IMR-90 (cell line): ENCODE measurements around the gene RAB19. TPM values are rescaled to one million over a fixed set of nuclear protein-coding genes. Genes with fewer than 3 reads are reported as not detected.

Experiments used
- ATAC-seq: fragments of 200-7000 bp; cut with Tn5 transposase; 2 replicates; pipeline ENCODE4 v1.9.1; 2020; ENCODE audit warnings: low read depth, mild to moderate bottlenecking, moderate library complexity
- BruUV-seq: library from RNA; stranded (reverse); fragments of 400-500 nt; replicated peaks from 2 replicates; lab custom pipeline; 2021; lab: Mats Ljungman, UMichigan
- CTCF ChIA-PET: fragments of 300-600 bp; formaldehyde crosslinking; extraction: SDS; loops from one replicate; lab custom pipeline; 2021; ENCODE audit warnings: antibody characterized with exemption; lab: Yijun Ruan, JAX
- POLR2A ChIA-PET: fragments of 300-600 bp; sonication (Branson Sonifier 250); formaldehyde crosslinking; loops from one replicate; lab custom pipeline; 2022; ENCODE audit warnings: antibody characterized with exemption; ENCODE audit not compliant: unreplicated experiment; lab: Charles Lee
- DNase-seq: peaks from one replicate; pipeline ENCODE4 v3.0.0; 2013
- H2AFZ ChIP-seq: replicated peaks from 2 replicates; pipeline ENCODE3; 2013; ENCODE audit warnings: low read length, mild to moderate bottlenecking; ENCODE audit not compliant: poor library complexity
- H2AK5ac ChIP-seq: 2 replicates; pipeline ENCODE4 v1.6.1; 2013; ENCODE audit warnings: low read depth, low read length, inconsistent platforms
- H2AK9ac ChIP-seq: replicated peaks from 2 replicates; pipeline ENCODE3; 2013; ENCODE audit warnings: mild to moderate bottlenecking, low read depth, low read length, moderate library complexity; ENCODE audit not compliant: poor library complexity
- H2BK120ac ChIP-seq: 2 replicates; pipeline ENCODE4 v1.6.1; 2013; ENCODE audit warnings: low read depth, low read length, inconsistent platforms
- H2BK15ac ChIP-seq: 3 replicates; pipeline ENCODE4 v1.6.1; 2013; ENCODE audit warnings: low read depth, low read length, inconsistent platforms
- H2BK20ac ChIP-seq: 2 replicates; pipeline ENCODE4 v1.6.1; 2013; ENCODE audit warnings: low read depth, mild to moderate bottlenecking, inconsistent platforms, low read length, moderate library complexity
- H2BK5ac ChIP-seq: 2 replicates; pipeline ENCODE4 v1.6.1; 2013; ENCODE audit warnings: mild to moderate bottlenecking, low read depth, low read length, inconsistent platforms; ENCODE audit not compliant: poor library complexity, severe bottlenecking
- H3K14ac ChIP-seq: replicated peaks from 2 replicates; pipeline ENCODE4 v1.6.1; 2013; ENCODE audit warnings: low read depth, low read length, inconsistent platforms
- H3K18ac ChIP-seq: 2 replicates; pipeline ENCODE4 v1.6.1; 2013; ENCODE audit warnings: low read depth, low read length, control low read depth
- H3K23ac ChIP-seq: 2 replicates; pipeline ENCODE4 v1.6.1; 2013; ENCODE audit warnings: low read depth, low read length, inconsistent platforms
- H3K27ac ChIP-seq: 2 replicates; pipeline ENCODE4 v1.5.1; 2013; ENCODE audit warnings: mild to moderate bottlenecking, control low read depth, low read length; ENCODE audit not compliant: insufficient read depth
- H3K27me3 ChIP-seq: 2 replicates; pipeline ENCODE4 v1.6.1; 2013; ENCODE audit warnings: low read length; ENCODE audit not compliant: control insufficient read depth, insufficient read depth
- H3K36me3 ChIP-seq: 2 replicates; pipeline ENCODE4 v1.6.1; 2013; ENCODE audit warnings: low read length, mixed read lengths; ENCODE audit not compliant: control insufficient read depth, insufficient read depth
- H3K4ac ChIP-seq: 2 replicates; pipeline ENCODE4 v1.6.1; 2013; ENCODE audit warnings: low read depth, low read length, inconsistent platforms
- H3K4me1 ChIP-seq: 2 replicates; pipeline ENCODE4 v1.6.1; 2013; ENCODE audit warnings: low read length, mixed read lengths; ENCODE audit not compliant: control insufficient read depth, insufficient read depth
- H3K4me2 ChIP-seq: 2 replicates; pipeline ENCODE4 v1.6.1; 2013; ENCODE audit warnings: low read depth, mild to moderate bottlenecking, control low read depth, low read length, moderate library complexity
- H3K4me3 ChIP-seq: 2 replicates; pipeline ENCODE4 v1.5.1; 2013; ENCODE audit warnings: low read depth, mild to moderate bottlenecking, control low read depth, low read length, moderate library complexity; ENCODE audit not compliant: insufficient read depth
- H3K56ac ChIP-seq: 2 replicates; pipeline ENCODE4 v1.6.1; 2013; ENCODE audit warnings: low read length, inconsistent platforms; ENCODE audit not compliant: insufficient read depth; ENCODE audit errors: extremely low read depth
- H3K79me1 ChIP-seq, 2 experiments: 2 replicates each; pipeline ENCODE4 v1.6.1; 2013; ENCODE audit warnings: low read length in 2 of 2, inconsistent platforms in 1 of 2, low read depth in 1 of 2
- H3K9ac ChIP-seq: 2 replicates; pipeline ENCODE4 v1.6.1; 2013; ENCODE audit warnings: low read depth, low read length, control low read depth
- H3K9me1 ChIP-seq: 2 replicates; pipeline ENCODE4 v1.6.1; 2013; ENCODE audit warnings: low read length, inconsistent platforms; ENCODE audit not compliant: insufficient read depth
- H3K9me3 ChIP-seq: 2 replicates; pipeline ENCODE4 v1.6.1; 2013; ENCODE audit warnings: low read length; ENCODE audit not compliant: control insufficient read depth, insufficient read depth
- H4K20me1 ChIP-seq: 2 replicates; pipeline ENCODE4 v1.6.1; 2013; ENCODE audit warnings: low read length, inconsistent platforms; ENCODE audit not compliant: insufficient read depth
- H4K5ac ChIP-seq: 2 replicates; pipeline ENCODE4 v1.6.1; 2013; ENCODE audit warnings: mild to moderate bottlenecking, low read depth, low read length, control low read depth
- H4K8ac ChIP-seq, 2 experiments: 2 replicates each; pipeline ENCODE4 v1.6.1; 2013; ENCODE audit warnings: low read depth in 2 of 2, low read length in 2 of 2, control low read depth in 1 of 2, inconsistent platforms in 1 of 2
- H4K91ac ChIP-seq: 2 replicates; pipeline ENCODE4 v1.6.1; 2013; ENCODE audit warnings: low read depth, low read length, inconsistent platforms; ENCODE audit not compliant: insufficient read depth
- BHLHE40 ChIP-seq: fragments of 150-350 bp; IDR thresholded peaks from 2 replicates; pipeline ENCODE4 v1.6.1; 2016; ENCODE audit warnings: mild to moderate bottlenecking, low read depth, low read length
- CEBPB ChIP-seq: IDR thresholded peaks from 2 replicates; pipeline ENCODE4 v1.6.1; 2012; ENCODE audit warnings: low read depth, low read length, improper control_type of control experiment
- CHD1 ChIP-seq: IDR thresholded peaks from 2 replicates; pipeline ENCODE4 v1.6.1; 2012; ENCODE audit warnings: low read depth, low read length, improper control_type of control experiment
- FOS ChIP-seq: fragments of 150-350 bp; IDR thresholded peaks from 2 replicates; pipeline ENCODE4 v1.6.1; 2016; ENCODE audit warnings: low read depth, low read length
- MAFK ChIP-seq: IDR thresholded peaks from 2 replicates; pipeline ENCODE4 v1.6.1; 2012; ENCODE audit warnings: low read depth, low read length, improper control_type of control experiment
- MAZ ChIP-seq: IDR thresholded peaks from 2 replicates; pipeline ENCODE4 v1.6.1; 2012; ENCODE audit warnings: low read depth, mild to moderate bottlenecking, low read length, improper control_type of control experiment, moderate library complexity, borderline replicate concordance
- MXI1 ChIP-seq: IDR thresholded peaks from 2 replicates; pipeline ENCODE4 v1.6.1; 2012; ENCODE audit warnings: low read depth, mild to moderate bottlenecking, low read length, moderate library complexity, borderline replicate concordance
- NFE2L2 ChIP-seq: fragments of 150-350 bp; IDR thresholded peaks from 2 replicates; pipeline ENCODE4 v1.6.1; 2016; ENCODE audit warnings: low read depth, mild to moderate bottlenecking, low read length
- POLR2A ChIP-seq: IDR thresholded peaks from 2 replicates; pipeline ENCODE4 v1.6.1; 2012; ENCODE audit warnings: mild to moderate bottlenecking, low read depth, low read length
- RAD21 ChIP-seq: IDR thresholded peaks from 2 replicates; pipeline ENCODE4 v1.6.1; 2012; ENCODE audit warnings: low read length, improper control_type of control experiment
- RCOR1 ChIP-seq: IDR thresholded peaks from 2 replicates; pipeline ENCODE4 v1.6.1; 2012; ENCODE audit warnings: mild to moderate bottlenecking, low read length, improper control_type of control experiment; ENCODE audit not compliant: insufficient replicate concordance
- RFX5 ChIP-seq: IDR thresholded peaks from 2 replicates; pipeline ENCODE4 v1.8.0; 2012; ENCODE audit warnings: low read depth, mild to moderate bottlenecking, low read length, moderate library complexity
- SMC3 ChIP-seq: fragments of 150-350 bp; IDR thresholded peaks from 2 replicates; pipeline ENCODE4 v1.6.1; 2016; ENCODE audit warnings: low read depth, mild to moderate bottlenecking, antibody characterized with exemption, low read length, moderate library complexity
- USF2 ChIP-seq: fragments of 150-350 bp; IDR thresholded peaks from 2 replicates; pipeline ENCODE4 v1.6.1; 2017; ENCODE audit warnings: mild to moderate bottlenecking, antibody characterized with exemption, low read length, low read depth
- WGBS, 2 experiments: methylation state at CpG; one replicate each; pipeline versions ENCODE4 v1.1.5 to v1.1.7; 2013; ENCODE audit warnings: missing lambda C conversion rate in 2 of 2; ENCODE audit not compliant: insufficient read length in 1 of 2; ENCODE audit errors: extremely low coverage in 2 of 2; 5-methylcytosine and 5-hydroxymethylcytosine counted together
- dilution Hi-C: fragments of 300-500 bp; cut with HindIII; formaldehyde crosslinking; loops from one replicate; pipeline ENCODE4 v1.14.3; 2018; ENCODE audit warnings: low sequenced_read_pairs; ENCODE audit not compliant: unreplicated experiment
- in situ Hi-C: fragments of 300-500 bp; cut with MboI; formaldehyde crosslinking; loops from 3 replicates; pipeline ENCODE4 v1.14.3; 2019; ENCODE audit warnings: low sequenced_read_pairs, inconsistent platforms, mixed read lengths
- intact Hi-C: fragments of 100-400 bp; cut with micrococcal nuclease; formaldehyde crosslinking; loops from 2 replicates; pipeline ENCODE4 v1.10.0; 2022
- polyA plus RNA-seq, 3 experiments: library from polyadenylated mRNA; depleted of rRNA; stranded (reverse); fragments of >200 nt; gene quantifications; 2 replicates each; pipeline ENCODE4 v1.2.3, GENCODE V29; 2012; ENCODE audit warnings: low replicate concordance in 1 of 3
- total RNA-seq: library from RNA; depleted of rRNA; stranded (reverse); fragments of >200 nt; gene quantifications from 2 replicates; pipeline ENCODE4 v1.2.3, GENCODE V29; 2012
- TF ChIP-seq, protein P1 (sequence below): conservative IDR thresholded peaks from 2 replicates; pipeline ENCODE4 v1.5.1; 2012; ENCODE audit warnings: mild to moderate bottlenecking, low read depth, low read length, improper control_type of control experiment
- TF ChIP-seq, protein P2 (sequence below): fragments of 150-350 bp; IDR thresholded peaks from 2 replicates; pipeline ENCODE4 v1.6.1; 2016; ENCODE audit warnings: low read depth, mild to moderate bottlenecking, low read length, moderate library complexity, borderline replicate concordance

Gene RAB19
- total and polyA plus RNA-seq, 2 of the 4 experiments (the other 2 are of a cell fraction) = not detected

GRCh38 chr7:140448781-140449480 lies 45.1 kb downstream of the RAB19 start:
- Histone ChIP-seq H3K79me1 (no peaks in the 10 kb centered on the region), H3K18ac (no peak overlapping the region), H2BK20ac (no peak overlapping the region), H3K9ac (no peak overlapping the region), H3K23ac (no peak overlapping the region), H3K9me3 (no peaks in the 10 kb centered on the region), H3K27me3 (no peaks in the 10 kb centered on the region), H4K20me1 (no peaks in the 10 kb centered on the region), H2AFZ (no peak overlapping the region), H3K4ac (no peak overlapping the region), H4K91ac (no peak overlapping the region), H2BK120ac (no peak overlapping the region), H3K4me1 (no peaks in the 10 kb centered on the region), H4K8ac (no peak overlapping the region), H3K4me2 (no peak overlapping the region), H3K9me1 (peaks cover 7% of the 10 kb centered on the region; the same call in 1 of the 2 replicates), H3K4me3 (no peak overlapping the region), H2BK5ac (no peak overlapping the region), H3K14ac (no peak overlapping the region), H4K5ac (no peak overlapping the region), H2AK9ac (no peak overlapping the region), H2AK5ac (no peak overlapping the region), H3K56ac (no peak overlapping the region), H3K36me3 (peaks cover 4% of the 10 kb centered on the region; the same call in 1 of the 2 replicates), H3K27ac (no peak overlapping the region), H2BK15ac (no peak overlapping the region)
- no CpG with 5 or more reads among the region's 4 CpGs for WGBS, 2 experiments
- ChIA-PET CTCF (no interaction called here), POLR2A (no interaction called here)
- intact Hi-C loops (no loop called here), dilution Hi-C loops (no loop called here), in situ Hi-C loops (no loop called here)
- ATAC-seq = no peak
- DNase-seq = no peak
- TF ChIP-seq MXI1 (no peak), BHLHE40 (no peak), RFX5 (no peak), CHD1 (no peak), MAZ (no peak), RCOR1 (no peak), POLR2A (no peak), RAD21 (no peak), USF2 (no peak), CEBPB (no peak), FOS (no peak), NFE2L2 (no peak), MAFK (no peak), SMC3 (no peak)
- TF ChIP-seq, protein P1, sequence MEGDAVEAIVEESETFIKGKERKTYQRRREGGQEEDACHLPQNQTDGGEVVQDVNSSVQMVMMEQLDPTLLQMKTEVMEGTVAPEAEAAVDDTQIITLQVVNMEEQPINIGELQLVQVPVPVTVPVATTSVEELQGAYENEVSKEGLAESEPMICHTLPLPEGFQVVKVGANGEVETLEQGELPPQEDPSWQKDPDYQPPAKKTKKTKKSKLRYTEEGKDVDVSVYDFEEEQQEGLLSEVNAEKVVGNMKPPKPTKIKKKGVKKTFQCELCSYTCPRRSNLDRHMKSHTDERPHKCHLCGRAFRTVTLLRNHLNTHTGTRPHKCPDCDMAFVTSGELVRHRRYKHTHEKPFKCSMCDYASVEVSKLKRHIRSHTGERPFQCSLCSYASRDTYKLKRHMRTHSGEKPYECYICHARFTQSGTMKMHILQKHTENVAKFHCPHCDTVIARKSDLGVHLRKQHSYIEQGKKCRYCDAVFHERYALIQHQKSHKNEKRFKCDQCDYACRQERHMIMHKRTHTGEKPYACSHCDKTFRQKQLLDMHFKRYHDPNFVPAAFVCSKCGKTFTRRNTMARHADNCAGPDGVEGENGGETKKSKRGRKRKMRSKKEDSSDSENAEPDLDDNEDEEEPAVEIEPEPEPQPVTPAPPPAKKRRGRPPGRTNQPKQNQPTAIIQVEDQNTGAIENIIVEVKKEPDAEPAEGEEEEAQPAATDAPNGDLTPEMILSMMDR = no peak
- TF ChIP-seq, protein P2, sequence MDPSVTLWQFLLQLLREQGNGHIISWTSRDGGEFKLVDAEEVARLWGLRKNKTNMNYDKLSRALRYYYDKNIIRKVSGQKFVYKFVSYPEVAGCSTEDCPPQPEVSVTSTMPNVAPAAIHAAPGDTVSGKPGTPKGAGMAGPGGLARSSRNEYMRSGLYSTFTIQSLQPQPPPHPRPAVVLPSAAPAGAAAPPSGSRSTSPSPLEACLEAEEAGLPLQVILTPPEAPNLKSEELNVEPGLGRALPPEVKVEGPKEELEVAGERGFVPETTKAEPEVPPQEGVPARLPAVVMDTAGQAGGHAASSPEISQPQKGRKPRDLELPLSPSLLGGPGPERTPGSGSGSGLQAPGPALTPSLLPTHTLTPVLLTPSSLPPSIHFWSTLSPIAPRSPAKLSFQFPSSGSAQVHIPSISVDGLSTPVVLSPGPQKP = no peak
- BruUV-seq = no TSS peak
